ENCODE data around the gene CDC42BPA. TPM values are rescaled to one million over a fixed set of nuclear protein-coding genes. Genes with fewer than 3 reads are reported as not detected.

CDC42BPA gene
- total and polyA plus RNA-seq, 2 donors (not counting 3 experiments of a cell fraction or from before 2014, with no cell fraction given) = 26.1 to 92.6 TPM

- H3K4me2 ChIP-seq (ENCODE audit: insufficient read depth, low read length) = no peak overlapping the region
- intact Hi-C loops (cut with micrococcal nuclease) (no loop called here), dilution Hi-C loops (cut with MboI; ENCODE audit: extremely low pct_ligation_motif_present, low sequenced_read_pairs) (no loop called here)
- ChIA-PET POLR2A (no interaction called here), CTCF (no interaction called here)
- no peak overlapping the region for H3K4me3 ChIP-seq (replicated peaks in 1 of 3; ENCODE audit: insufficient read depth in 1 of 3, low read depth in 1 of 3, low read length in 3 of 3)
- H3K27me3 ChIP-seq (ENCODE audit: control insufficient read depth in 2 of 2, insufficient read depth in 2 of 2, low read length in 2 of 2) = no peaks in the 10 kb centered on the region
- FAIRE-seq (no peak), DNase-seq (ENCODE audit: low read depth, low spot score) (no peak)
- no peak for TF ChIP-seq CTCF (IDR thresholded peaks at IDR 0.05; ENCODE audit: extremely low read depth in 1 of 2, insufficient read depth in 1 of 2, low read depth in 1 of 2, low read length in 2 of 2)
- TF ChIP-seq FOS (IDR thresholded peaks at IDR 0.05; ENCODE audit: borderline replicate concordance, insufficient read depth, low read length) = no peak
- TF ChIP-seq MAX (IDR thresholded peaks at IDR 0.05; ENCODE audit: insufficient read depth, insufficient read length) = no peak
- no peak for TF ChIP-seq GATA2 (IDR thresholded peaks at IDR 0.05; ENCODE audit: insufficient read depth, insufficient read length, low read depth, low read length)
- TF ChIP-seq JUN (IDR thresholded peaks at IDR 0.05; ENCODE audit: borderline replicate concordance, insufficient read depth, insufficient read length, low read depth) = no peak
- no peak for TF ChIP-seq MYC (IDR thresholded peaks at IDR 0.05; ENCODE audit: low read depth, low read length)
- TF ChIP-seq POLR2AphosphoS5 (IDR thresholded peaks at IDR 0.05; ENCODE audit: insufficient read depth, low read depth, low read length) = no peak
- TF ChIP-seq EZH2 (IDR thresholded peaks at IDR 0.05; ENCODE audit: borderline replicate concordance, low read depth, low read length, severe bottlenecking) = no peak
- TF ChIP-seq POLR2A (IDR thresholded peaks at IDR 0.05; ENCODE audit: low read depth, low read length) = no peak
- no peaks in the 10 kb centered on the region for H3K9me1 ChIP-seq (replicated peaks; ENCODE audit: control insufficient read depth, extremely low read depth, insufficient read depth, low read length)
- BruUV-seq (replicated peaks) = no TSS peak
- H3K9me3 ChIP-seq (replicated peaks; ENCODE audit: control insufficient read depth, insufficient read depth, low read length) = no peaks in the 10 kb centered on the region
- H2AFZ ChIP-seq (ENCODE audit: low read depth, low read length) = no peak overlapping the region
- no peak overlapping the region for H3K27ac ChIP-seq (ENCODE audit: insufficient read depth, low read depth, low read length)
- H3K9ac ChIP-seq (replicated peaks; ENCODE audit: extremely low read depth, insufficient read depth, low read length) = no peak overlapping the region
- peaks cover 28% of the 10 kb centered on the region for H3K79me2 ChIP-seq (ENCODE audit: control insufficient read depth, insufficient read depth, low read length)
- peaks cover 6 to 7% of the 10 kb centered on the region in 2 experiments for H3K36me3 ChIP-seq (ENCODE audit: control insufficient read depth in 2 of 2, extremely low read depth in 1 of 2, insufficient read depth in 2 of 2, low read length in 2 of 2)
- peaks cover 2% of the 10 kb centered on the region for H4K20me1 ChIP-seq (replicated peaks; ENCODE audit: control insufficient read depth, extremely low read depth, insufficient read depth, low read length)
- H3K4me1 ChIP-seq (ENCODE audit: control insufficient read depth, extremely low read depth, insufficient read depth, low read length) = peaks cover 11% of the 10 kb centered on the region
Observed at GRCh38 chr1:227156520-227156919, 161.8 kb downstream of the CDC42BPA start.

Measured in endothelial cell of umbilical vein (primary cell).